GM10266 (cell line): Measurements from ENCODE around the gene UBE2V1.

Experiments
- DNase-seq: peaks from one replicate; pipeline ENCODE4 v3.0.0; 2012; ENCODE audit errors: extremely low spot score
- TF ChIP-seq, protein P1 (sequence below): IDR thresholded peaks from 2 replicates; pipeline ENCODE4 v1.5.1; 2012; ENCODE audit warnings: mild to moderate bottlenecking, low read depth; ENCODE audit not compliant: control insufficient read depth, insufficient read depth; ENCODE audit errors: missing control alignments

The UBE2V1 gene

DNA sequence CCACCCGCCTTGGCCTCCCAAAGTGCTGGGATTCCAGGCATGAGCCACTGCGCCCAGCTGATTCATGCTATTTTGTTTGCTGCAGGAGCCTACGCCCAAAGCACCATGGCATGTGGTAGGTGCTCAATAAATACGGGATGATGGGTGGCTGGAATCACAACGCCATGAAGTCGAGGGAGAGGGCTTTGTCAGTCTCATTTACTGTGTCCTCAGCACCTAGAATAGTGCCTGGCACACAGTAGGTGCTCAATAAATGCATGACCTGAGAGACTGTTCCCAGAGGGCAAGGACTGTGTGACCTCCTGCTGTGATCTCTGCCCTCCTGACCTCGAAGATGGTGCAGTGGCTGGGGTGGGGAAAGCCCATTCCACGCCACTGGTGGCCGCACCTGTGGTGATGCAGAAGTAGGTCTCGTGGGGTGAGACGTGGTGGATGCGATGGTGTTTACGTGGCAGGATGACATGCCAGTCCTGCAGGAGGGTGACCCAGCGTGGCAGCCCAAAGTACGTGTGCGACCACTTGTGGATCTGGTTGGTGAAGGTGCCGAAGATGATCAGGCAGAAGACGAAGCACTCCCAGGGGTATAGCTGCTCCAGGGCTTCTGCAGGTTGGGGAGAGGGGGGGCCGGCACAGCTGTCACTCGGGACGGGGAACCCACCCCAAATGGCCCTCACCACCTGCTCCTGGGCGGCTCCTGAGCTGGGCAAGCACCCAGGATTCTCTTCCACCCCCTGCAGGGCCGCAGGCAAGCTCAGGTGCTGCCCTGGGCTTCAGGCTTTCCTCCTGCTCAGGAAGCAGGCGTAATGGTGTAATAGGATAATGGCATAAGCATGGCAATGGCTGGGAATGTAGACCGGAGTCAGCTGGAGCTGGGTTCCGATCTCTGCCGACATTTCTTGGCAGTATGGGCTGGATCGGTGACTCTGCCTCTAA, 14.9 kb upstream of the UBE2V1 start:
- no peak for DNase-seq
- TF ChIP-seq, protein P1, sequence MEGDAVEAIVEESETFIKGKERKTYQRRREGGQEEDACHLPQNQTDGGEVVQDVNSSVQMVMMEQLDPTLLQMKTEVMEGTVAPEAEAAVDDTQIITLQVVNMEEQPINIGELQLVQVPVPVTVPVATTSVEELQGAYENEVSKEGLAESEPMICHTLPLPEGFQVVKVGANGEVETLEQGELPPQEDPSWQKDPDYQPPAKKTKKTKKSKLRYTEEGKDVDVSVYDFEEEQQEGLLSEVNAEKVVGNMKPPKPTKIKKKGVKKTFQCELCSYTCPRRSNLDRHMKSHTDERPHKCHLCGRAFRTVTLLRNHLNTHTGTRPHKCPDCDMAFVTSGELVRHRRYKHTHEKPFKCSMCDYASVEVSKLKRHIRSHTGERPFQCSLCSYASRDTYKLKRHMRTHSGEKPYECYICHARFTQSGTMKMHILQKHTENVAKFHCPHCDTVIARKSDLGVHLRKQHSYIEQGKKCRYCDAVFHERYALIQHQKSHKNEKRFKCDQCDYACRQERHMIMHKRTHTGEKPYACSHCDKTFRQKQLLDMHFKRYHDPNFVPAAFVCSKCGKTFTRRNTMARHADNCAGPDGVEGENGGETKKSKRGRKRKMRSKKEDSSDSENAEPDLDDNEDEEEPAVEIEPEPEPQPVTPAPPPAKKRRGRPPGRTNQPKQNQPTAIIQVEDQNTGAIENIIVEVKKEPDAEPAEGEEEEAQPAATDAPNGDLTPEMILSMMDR, result no peak

DNA sequence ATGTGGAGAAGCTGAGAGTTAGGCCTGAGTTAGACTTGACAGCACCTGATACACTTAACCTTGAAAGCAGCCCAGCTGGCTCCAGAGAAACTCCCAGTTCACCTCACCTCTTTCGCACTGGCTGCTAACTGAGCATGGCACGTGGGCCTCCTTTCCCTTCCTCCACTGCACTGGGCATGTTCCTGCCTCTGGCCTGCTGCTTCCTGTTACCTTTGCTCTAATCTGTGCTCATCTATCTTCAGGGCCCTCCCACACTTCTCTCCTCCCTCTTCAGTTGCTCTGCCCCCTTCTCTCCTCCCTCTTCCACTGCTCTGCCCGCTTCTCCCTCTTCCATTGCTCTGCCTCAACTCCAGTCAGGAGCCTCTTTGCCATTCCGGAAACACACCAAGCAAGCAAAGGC, 13.7 kb upstream of the UBE2V1 start:
- DNase-seq, result no peak
- TF ChIP-seq, protein P1, result no peak

DNA sequence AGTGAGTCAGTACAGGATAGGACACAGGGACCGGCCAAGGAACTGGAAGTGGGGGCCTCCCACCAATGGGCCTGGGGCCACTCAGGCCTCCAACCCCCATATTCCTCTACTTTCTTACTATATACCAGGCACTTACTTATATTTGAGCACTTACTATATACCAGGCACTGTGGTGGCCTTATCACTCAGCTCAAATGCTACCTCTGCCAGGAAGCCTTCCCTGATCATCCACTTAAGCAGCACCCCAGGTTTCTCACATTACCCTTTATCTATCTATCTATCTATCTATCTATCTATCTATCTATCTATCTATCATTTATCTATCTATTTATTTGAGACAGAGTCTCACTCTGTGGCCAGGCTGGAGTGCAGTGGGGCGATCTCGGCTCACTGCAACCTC, 12.3 kb upstream of the UBE2V1 start:
- DNase-seq, result no peak
- TF ChIP-seq, protein P1, result no peak

DNA sequence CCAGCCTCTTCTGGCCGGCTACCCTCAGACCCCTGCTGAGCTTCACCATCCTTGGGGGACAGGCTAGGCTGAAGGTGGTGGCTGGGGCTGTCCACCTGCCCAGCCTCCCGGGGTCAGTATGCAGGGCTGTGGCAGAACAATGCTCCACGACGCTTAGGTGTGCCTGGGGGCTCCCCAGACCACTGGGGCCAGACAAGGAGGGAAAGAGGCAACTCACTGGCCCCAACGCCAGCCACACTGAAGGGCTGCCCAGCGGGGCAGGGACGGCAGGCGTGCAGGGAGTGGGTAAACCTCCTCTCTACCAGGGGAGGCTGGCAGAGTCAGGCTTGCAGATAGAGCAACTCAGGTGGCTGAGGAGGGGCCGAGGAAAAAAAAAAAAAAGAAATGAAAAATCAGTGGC, 11.5 kb upstream of the UBE2V1 start:
- no peak for DNase-seq
- TF ChIP-seq, protein P1, result no peak

DNA sequence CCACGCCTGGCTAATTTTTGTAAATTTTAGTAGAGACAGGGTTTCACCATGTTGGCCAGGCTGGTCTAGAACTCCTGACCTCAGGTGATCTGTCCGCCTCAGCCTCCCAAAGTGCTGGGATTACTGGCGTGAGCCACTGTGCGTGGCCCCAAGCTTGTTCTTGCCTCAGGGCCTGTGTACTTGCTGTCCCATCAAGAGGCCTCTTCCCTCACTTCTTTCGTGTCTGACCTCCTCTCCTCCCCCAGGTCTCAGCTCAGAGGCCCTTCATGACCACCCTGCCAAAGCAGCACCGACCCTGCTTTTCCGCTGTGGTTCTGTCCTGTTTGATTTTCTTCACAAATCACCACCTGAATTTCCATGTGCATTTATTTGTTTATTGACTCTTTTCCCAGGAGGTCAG, 10.5 kb upstream of the UBE2V1 start:
- DNase-seq, result no peak
- TF ChIP-seq, protein P1, result no peak

DNA sequence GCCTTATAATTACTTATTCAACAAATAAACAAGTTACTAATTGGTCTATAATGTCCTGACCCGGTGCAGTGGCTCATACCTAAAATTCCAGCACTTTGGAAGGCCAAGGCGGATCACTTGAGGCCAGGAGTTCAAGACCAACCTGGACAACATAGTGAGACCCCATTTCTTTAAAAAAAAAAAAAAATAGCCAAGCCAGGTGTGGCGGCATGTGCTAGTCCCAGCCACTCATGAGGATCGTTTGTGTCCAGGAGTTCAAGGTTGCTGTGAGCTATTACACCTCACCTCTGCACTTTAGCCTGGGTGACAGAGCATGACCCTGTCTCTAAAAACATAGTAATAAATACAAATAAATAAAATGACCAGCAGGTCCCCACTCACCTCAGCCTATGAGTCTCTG, 9.8 kb upstream of the UBE2V1 start:
- no peak for DNase-seq
- TF ChIP-seq, protein P1, result no peak

DNA sequence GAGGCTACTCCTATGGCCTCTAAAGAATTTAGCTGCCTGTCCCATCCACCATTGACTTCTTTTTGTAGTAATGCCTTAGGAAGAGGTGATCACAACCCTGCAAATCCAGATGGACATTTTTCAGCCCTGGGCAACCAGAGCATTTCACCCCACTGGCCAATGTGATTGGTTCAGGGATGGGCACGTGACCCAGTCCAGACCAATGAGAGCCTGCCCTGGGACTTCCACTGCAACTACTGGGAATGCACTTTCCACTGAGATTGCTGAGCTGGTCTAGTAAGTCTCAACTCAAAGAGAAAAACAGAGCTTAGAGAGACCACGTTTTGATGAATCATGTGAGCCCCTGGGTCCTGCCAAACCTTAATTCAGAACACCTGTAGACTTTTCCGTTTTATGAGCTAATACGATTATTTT, 8.9 kb upstream of the UBE2V1 start:
- TF ChIP-seq, protein P1, result no peak
- no peak for DNase-seq
